Left kidney (tissue), 8 donors: ENCODE measurements around the gene SYTL1. TPM values are rescaled to one million over a fixed set of nuclear protein-coding genes. Genes with fewer than 3 reads are reported as not detected.

Experiments
- DNase-seq: peaks from one replicate; pipeline ENCODE4 v3.0.0-alpha.2; 2013
- long read RNA-seq, 8 donors: transcript quantifications; one replicate each; lab custom pipeline, GENCODE V29; 2026
- polyA plus RNA-seq: library from polyadenylated mRNA; unstranded; fragments of 120-200 nt; gene quantifications from one replicate; pipeline ENCODE4 v1.2.1, GENCODE V29; 2013; ENCODE audit not compliant: insufficient read length

SYTL1 gene, protein sequence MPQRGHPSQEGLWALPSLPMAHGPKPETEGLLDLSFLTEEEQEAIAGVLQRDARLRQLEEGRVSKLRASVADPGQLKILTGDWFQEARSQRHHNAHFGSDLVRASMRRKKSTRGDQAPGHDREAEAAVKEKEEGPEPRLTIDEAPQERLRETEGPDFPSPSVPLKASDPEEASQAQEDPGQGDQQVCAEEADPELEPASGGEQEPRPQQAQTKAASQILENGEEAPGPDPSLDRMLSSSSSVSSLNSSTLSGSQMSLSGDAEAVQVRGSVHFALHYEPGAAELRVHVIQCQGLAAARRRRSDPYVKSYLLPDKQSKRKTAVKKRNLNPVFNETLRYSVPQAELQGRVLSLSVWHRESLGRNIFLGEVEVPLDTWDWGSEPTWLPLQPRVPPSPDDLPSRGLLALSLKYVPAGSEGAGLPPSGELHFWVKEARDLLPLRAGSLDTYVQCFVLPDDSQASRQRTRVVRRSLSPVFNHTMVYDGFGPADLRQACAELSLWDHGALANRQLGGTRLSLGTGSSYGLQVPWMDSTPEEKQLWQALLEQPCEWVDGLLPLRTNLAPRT
- polyA plus RNA-seq, result 7.6 TPM
- long read RNA-seq, donor 1, partial matches to known transcripts, result 0 of 3 reads
- long read RNA-seq, donor 1, other reads (novel, unspliced or antisense), result 0 of 3 reads
- long read RNA-seq, donor 2, partial matches to known transcripts, result 0 of 3 reads
- long read RNA-seq, donor 2, other reads (novel, unspliced or antisense), result 0 of 3 reads
- long read RNA-seq, donor 3, partial matches to known transcripts, result 0 of 2 reads
- long read RNA-seq, donor 3, other reads (novel, unspliced or antisense), result 0 of 2 reads
- long read RNA-seq, donor 4, result 0 reads
- long read RNA-seq, donor 5, transcript SYTL1-210 (15 exons, 1,878 nt), result major isoform, 6 of 9 reads
- long read RNA-seq, donor 5, partial matches to known transcripts, result 0 of 9 reads
- long read RNA-seq, donor 5, other reads (novel, unspliced or antisense), result 0 of 9 reads
- long read RNA-seq, donor 6, partial matches to known transcripts, result 0 of 3 reads
- long read RNA-seq, donor 6, other reads (novel, unspliced or antisense), result 0 of 3 reads
- long read RNA-seq, donor 7, transcript SYTL1-210 (15 exons, 1,878 nt), result major isoform, 5 of 8 reads
- long read RNA-seq, donor 7, partial matches to known transcripts, result 0 of 8 reads
- long read RNA-seq, donor 7, other reads (novel, unspliced or antisense), result 0 of 8 reads
- long read RNA-seq, donor 8, partial matches to known transcripts, result 0 of 1 reads
- long read RNA-seq, donor 8, other reads (novel, unspliced or antisense), result 0 of 1 reads

DNA sequence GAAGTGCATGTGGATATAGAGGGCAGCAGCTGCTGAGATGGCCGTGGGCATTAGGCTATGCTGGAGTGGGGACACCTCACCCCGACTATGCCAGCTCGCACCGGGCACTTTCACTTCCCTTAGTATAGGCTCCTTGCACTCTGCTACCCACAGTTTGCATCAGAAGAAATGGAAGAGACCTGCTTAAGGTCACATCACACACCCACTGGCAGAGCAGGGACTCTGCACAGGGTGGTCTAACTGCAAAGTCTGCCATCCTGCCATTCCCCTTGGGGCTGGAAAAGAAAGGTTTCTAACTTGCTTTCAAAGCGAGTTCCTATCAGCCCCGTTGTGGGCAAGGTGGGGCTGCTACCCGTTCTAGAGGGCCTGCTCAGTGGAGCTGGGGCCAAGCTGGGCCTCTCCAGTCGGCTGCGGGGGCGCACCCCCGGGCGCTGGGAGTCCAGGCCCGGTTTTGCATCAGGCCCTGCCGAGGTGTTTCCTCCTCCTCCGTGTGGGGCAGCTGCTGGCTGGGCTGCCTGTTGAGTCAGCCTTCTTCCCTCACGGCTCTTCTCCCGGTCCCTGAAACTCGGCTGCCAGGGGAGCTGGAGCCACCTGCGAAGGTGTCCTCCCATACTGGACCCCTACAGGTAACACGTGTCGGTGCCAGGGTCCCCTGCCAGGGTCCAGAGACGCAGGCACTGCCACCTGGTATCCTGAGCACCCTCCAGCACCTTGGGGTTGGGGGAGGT lies at the start of gene SYTL1:
Gene SYTL1 (plus strand): TSS at position 498 of the 728 bp plus-strand sequence. CDS start 3,313 bp downstream, outside the sequence.
- no peak for DNase-seq

DNA sequence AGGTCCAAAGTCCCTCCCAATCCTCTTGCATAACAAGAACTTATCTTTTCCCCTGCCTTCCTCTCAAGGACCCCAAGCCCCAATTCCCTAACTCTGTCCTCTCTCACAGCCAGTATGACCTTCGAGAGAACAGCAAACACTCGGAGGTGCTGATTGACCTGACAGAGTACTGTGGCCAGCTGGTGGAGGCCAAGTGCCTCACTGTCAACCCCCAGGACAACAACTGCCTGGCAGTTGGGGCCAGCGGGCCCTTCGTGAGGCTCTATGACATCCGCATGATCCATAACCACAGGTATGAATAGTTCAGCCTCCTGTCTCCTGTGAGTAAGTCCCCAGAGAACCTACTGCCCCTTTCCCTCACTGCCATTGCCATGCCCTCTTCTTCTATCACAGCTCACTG lies 49.7 kb upstream of the SYTL1 start:
- no peak for DNase-seq

- DNase-seq, result no peak
Measured at GRCh38 chr1:27293915-27294314, 47.9 kb upstream of the SYTL1 start.

- DNase-seq, result no peak
Measured at GRCh38 chr1:27296773-27297291, 45.0 kb upstream of the SYTL1 start.

- no peak for DNase-seq
Measured at GRCh38 chr1:27297903-27298302, 43.9 kb upstream of the SYTL1 start.

DNA sequence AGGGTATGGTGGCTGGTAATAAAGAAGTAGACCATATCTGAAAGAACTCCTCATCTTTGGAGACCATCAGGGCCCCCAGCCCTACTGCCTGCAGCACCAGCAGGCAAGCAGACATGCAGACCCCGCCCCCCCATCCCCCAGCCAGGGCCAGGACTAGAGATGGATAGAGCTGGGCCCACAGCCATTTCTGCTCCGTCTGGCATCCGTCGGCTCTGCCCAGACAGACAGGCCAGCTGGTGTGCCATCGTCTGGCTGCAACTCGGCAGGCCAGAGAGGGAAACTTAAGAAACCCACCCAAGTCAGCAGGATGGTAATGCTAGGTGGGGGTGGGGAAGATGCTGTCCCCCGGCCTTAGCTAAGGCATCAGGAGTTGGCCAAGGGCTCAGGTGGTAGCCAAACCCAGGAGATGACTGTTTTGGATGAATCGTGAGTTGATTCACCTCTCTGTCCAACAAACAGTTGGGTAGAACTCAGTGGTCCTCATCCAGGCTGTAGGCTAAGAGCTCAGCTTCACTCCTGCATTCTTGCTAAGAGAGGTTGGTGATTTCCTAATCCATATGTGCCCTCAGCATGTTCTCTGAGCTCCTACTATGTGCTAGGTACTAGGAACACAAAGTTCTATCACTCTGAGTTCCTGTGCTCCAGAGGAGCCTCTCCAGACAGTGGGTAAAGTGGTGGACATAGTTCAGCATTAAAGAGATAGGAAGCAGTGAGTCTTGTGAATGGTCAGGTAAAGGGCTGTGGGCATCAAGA lies 43.0 kb upstream of the SYTL1 start:
- DNase-seq, result no peak

DNA sequence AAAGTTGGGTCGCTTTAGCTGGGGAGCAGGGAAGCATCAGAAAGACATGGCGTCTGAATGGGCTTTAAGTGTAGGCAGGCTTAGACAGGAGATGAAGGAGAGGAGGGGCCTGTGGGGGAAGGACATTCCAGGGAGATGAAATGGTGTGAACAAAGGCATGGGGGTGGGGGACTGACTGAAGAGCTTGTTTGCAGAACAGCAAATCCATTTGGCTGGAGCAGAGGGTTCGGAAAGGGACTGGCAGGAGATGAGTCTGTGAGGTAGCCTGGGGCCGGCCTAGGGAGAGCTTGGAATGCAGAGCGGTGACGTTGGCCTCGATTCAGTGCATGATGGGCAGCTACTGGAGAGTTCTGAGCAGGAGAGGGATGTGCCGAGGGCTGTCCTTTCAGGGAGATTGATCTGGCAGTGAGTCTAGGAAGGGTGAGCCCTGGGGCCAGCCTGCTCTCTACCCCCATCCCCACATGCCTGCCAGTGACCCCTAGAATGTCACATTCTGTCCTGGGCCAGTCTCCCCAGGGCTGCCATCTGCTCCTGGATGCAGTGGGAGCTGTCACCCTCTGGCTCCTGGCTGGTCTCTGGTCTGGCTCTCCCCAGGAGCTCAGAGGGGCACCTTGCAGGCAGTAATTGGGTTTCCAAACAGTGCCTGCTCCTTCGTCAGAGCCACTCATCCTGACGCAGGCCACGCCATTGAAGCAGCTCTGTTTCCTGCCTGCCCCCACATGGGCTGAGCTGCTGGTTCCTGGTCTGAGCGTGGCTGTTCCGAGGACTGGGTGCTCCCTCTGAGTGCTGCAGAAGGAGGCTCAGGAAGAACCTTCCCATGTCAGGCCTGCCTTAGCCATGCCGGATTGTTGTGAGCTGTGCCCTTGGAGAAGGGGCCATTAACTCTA lies 42.2 kb upstream of the SYTL1 start:
- no peak for DNase-seq

DNA sequence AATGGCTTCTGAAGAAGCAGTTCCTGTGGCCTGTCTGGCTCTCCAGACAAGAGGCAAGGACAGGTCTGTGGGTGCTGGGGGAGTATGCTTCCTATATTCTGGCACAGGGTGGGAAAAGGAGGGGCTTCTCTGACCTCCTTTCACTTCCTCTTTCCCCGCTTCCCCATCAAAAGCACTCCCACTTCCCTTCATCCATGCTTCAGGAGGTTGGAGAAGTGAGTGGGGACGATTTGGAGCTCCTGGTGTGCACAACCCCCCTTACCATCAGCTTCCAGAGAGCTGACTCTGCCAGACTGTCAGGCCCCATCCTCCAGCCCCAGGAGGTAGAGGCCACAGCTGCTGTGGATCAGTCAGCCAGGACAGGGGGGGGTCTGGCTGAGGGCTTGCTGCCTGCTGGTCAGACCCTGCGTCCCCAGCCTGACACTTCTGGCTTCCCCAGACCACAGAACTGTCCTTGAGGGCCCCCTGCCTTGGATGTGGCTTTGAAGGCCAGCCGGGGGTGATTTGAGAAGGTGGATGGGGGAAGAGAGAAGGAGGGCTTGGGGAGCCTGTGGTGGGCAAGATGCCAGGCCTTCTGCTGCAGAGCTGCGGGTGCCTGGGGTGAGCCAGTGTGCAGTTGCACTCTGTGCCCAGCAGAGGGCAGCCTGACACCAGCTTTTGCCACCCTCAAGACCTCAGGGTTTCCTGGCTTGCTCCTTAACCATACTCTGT lies 41.3 kb upstream of the SYTL1 start:
- DNase-seq, result peak; percentile 89

DNA sequence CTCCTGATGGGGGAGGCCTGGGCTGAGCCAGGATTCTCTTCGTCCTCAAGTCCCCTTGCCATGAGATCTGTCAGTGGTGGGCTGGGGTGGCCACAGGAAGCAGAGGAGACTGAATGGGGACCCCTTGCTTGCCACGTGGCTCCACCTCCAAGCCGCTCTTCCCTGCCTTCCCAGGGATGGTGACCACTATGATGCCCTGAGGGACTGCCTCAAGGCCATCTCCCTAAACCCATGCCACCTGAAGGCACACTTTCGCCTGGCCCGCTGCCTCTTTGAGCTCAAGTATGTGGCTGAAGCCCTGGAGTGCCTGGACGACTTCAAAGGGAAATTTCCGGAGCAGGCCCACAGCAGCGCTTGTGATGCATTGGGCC lies 40.8 kb upstream of the SYTL1 start:
- no peak for DNase-seq

- DNase-seq, result no peak
Measured at GRCh38 chr1:27301582-27302199, 40.1 kb upstream of the SYTL1 start.

DNA sequence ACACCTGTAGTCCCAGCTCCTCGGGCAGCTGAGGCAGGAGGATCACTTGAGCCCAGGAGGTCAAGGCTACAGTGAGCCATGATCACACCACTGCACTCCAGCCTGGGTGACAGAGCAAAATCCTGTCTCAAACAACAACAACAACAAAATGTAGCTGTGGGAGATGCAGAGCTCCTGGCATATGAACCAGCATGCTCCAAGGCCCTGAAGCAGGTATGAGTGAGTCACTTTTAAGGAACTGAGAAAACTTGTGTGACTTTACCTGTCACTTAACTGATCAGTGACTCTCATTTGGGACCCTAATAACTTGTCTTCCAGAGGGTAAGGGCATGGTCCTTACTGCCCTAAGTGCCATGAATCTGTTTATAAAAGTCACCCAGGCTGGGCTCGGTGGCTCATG lies 39.2 kb upstream of the SYTL1 start:
- no peak for DNase-seq

DNA sequence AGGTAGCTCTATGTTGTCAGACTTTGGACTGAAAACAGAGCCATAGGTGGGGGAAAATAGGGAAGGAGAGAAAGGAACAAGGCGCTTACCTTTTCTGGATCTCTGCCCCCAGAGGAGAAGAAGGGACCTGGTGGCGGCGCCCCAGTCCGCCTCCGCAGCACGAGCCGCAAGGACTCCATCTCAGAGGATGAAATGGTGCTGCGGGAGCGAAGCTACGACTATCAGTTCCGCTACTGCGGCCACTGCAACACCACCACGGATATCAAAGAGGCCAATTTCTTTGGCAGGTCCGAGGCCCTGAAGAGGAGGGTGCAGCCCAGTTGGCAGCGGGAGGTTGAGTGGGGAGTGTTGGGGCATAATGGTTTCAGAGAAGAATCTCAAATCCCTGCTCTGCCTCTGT lies 38.3 kb upstream of the SYTL1 start:
- no peak for DNase-seq

GRCh38 chr1:27306071-27306470 lies 35.8 kb upstream of the SYTL1 start:
- DNase-seq, result no peak

DNA sequence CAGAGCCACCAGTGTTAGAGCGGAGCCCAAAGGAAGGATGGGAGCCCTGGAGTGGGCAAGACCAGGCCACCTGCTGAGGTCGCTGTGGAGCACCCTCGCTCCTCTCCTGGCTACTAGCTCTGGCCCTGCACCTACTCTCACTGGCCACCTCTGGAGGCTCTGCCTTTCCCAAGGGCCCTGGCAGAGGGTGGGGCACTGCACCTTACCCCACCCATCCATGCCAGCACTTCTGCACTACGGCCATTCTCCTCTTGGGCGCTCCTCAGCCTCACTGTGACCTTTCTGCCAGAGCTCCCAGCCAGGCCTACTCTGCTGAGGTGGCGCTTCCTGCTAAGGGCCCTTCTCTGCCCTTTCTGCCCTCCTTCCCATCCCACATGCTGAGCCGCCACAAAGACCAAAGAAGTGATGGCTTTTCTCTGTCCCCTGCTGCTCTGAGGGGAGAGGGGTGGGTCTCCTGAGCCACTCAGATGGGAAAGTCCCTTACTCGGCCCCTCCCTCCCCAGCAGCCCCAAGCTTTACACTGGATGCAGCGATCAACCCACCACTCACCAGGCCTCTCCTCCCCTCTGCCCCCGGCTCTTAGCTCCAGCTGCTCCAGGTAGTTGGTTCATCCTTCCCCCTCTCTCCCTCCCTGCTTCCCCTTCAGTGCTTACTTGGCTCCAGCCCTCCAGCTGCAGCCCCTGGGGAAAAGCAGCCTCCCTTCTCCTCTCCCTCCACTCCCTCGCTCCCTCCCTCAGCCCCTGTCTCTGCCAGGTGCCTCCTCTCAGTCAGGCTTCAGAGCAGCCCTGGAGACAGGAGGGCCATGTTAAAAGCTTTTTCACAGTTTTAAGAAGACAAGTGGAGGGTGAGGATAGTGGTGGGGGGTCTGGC lies 34.7 kb upstream of the SYTL1 start:
- peak; percentile 55 for DNase-seq

GRCh38 chr1:27307874-27308598 lies 33.8 kb upstream of the SYTL1 start:
- DNase-seq, result no peak

DNA sequence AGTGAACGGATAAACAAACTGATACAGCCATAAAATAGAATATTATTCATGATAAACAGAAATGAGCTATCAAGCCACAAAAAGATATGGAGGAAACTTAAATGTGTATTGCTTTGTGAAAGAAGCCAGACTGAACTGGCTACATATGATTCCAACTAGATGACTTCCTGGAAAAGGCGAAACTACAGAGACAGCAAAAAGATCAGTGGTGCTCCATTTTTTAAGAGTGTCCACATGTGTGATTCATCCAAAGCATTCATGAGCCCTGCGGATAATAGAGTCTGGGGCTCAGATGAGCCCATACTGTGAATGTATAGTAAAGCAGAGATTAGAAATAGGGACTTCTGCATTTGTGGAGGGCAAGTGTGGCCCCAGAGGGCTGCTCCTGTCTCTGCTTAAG lies 27.7 kb upstream of the SYTL1 start:
- no peak for DNase-seq

DNA sequence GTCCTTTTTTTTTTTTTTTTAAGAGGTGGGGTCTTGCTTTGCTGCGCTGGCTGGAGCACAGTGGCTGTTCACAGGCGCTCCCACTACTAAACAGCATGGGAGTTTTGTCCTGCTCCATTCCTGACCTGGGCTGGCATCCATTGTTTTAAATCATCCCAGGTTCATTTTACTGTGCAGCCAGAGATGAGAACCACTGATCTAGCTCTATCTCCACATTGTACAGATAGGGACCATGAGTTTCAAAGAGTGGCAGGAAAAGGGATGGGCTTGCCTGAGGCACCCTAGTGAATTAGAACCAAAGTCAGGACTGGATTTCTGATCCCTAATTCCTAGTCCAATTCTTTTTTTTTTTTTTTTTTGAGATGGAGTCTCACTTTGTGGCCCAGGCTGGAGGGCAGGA lies 27.1 kb upstream of the SYTL1 start:
- no peak for DNase-seq
